GM12891 (cell line): ENCODE results near the gene TTC39A.

Source experiments
- PAX5 ChIP-seq: IDR thresholded peaks from 2 replicates; pipeline ENCODE4 v1.6.1; 2011; ENCODE audit warnings: low read length, moderate library complexity, mild to moderate bottlenecking; ENCODE audit not compliant: insufficient read depth, severe bottlenecking
- POLR2A ChIP-seq: IDR thresholded peaks from 2 replicates; pipeline ENCODE4 v1.6.1; 2011; ENCODE audit warnings: low read depth, low read length, control low read depth
- POLR2AphosphoS5 ChIP-seq: IDR thresholded peaks from 2 replicates; pipeline ENCODE4 v1.6.1; 2011; ENCODE audit warnings: low read depth, low read length, control low read depth
- SPI1 ChIP-seq: IDR thresholded peaks from 2 replicates; pipeline ENCODE4 v1.6.1; 2011; ENCODE audit warnings: low read depth, low read length, control low read depth
- TAF1 ChIP-seq: IDR thresholded peaks from 2 replicates; pipeline ENCODE4 v1.6.1; 2011; ENCODE audit warnings: low read depth, low read length, control low read depth

- TF ChIP-seq POLR2A (no peak), POLR2AphosphoS5 (no peak), TAF1 (no peak), PAX5 (no peak), SPI1 (no peak)
These were observed 19.3 kb downstream of the TTC39A start for GRCh38 chr1:51310871-51311613.
